ENCODE results near the gene CSTPP1.
A peak's percentile ranks its signal among the peaks of the same experiment; 100 is the strongest.
"Not testable (repeated sequence)": the region's sequence is repeated elsewhere in the genome, so short reads cannot be mapped to it uniquely, and the experiment has no call there.

CSTPP1 gene

DNA sequence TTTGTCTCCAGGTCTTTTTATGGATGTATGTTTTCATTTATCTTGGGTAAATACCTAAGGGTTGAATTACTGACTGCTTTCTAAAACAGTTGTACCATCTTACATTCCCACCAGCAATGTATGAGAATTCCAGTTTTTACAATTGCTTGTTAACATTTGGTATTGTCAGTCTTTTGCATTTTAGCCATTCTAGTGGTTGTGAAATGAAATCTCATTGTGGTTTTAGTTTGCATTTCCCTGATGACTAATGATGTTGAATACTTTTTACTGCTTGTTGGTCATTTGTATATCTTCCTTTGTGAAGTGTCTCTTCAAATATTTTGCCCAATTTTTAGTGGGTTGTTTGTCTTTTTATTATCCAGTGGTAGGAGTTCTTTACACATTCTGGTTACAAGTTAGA, 147.4 kb downstream of the CSTPP1 start:
- no peaks in the 10 kb centered on the region for H3K27me3 ChIP-seq (ENCODE audit: insufficient read depth, low read length)

DNA sequence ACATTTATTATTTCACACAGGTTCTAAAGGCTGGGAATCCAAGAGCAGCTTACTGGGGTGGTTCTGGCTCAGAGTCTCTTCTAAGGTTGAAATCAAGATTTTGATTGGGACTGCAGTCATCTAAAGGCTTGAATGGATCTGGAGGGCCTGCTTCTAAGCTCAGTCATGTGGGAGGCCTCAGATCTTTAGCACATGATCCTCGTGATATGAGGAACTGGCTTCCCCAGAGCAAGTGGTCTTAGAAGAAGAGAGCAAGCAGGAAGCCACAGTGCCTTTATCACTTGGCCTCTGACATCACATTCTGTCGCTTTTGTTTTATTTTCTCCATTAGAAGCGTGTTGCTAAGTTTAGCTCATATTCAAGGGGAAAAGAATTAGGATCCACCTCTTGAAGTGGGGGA, 151.2 kb downstream of the CSTPP1 start:
- Histone ChIP-seq H3K9ac (ENCODE audit: low read length) (no peak overlapping the region), H3K36me3 (ENCODE audit: control insufficient read depth in 1 of 2, insufficient read depth in 2 of 2, low read length in 2 of 2) (no peaks in the 10 kb centered on the region), H2BK5ac (ENCODE audit: low read depth, low read length, poor library complexity) (no peak overlapping the region), H3K23ac (ENCODE audit: low read length) (no peak overlapping the region), H2BK12ac (ENCODE audit: low read length) (no peak overlapping the region), H3K14ac (ENCODE audit: low read length) (no peak overlapping the region), H2BK120ac (ENCODE audit: insufficient read depth, low read length, poor library complexity) (no peak overlapping the region), H2AK5ac (ENCODE audit: low read length) (no peak overlapping the region), H3K4me3 (ENCODE audit: low read depth, low read length) (no peak overlapping the region), H3K79me2 (ENCODE audit: control insufficient read depth, insufficient read depth, low read length, poor library complexity) (no peaks in the 10 kb centered on the region), H3K4me1 (ENCODE audit: control insufficient read depth in 1 of 2, insufficient read depth in 2 of 2, low read length in 2 of 2) (no peaks in the 10 kb centered on the region), H3K4ac (ENCODE audit: low read depth, low read length) (no peak overlapping the region), H4K8ac (ENCODE audit: low read depth, low read length) (no peak overlapping the region), H3K27ac (ENCODE audit: low read depth, low read length) (no peak overlapping the region), H2AFZ (ENCODE audit: insufficient read depth, low read length, poor library complexity) (no peak overlapping the region), H4K12ac (ENCODE audit: low read depth, low read length) (no peak overlapping the region), H3K18ac (ENCODE audit: low read length) (no peak overlapping the region), H3K9me3 (ENCODE audit: insufficient read depth, low read depth, low read length) (no peaks in the 10 kb centered on the region), H3K27me3 (ENCODE audit: insufficient read depth, low read length) (no peaks in the 10 kb centered on the region), H4K91ac (ENCODE audit: low read depth, low read length) (no peak overlapping the region), H3K4me2 (ENCODE audit: low read length) (no peak overlapping the region), H3K79me1 (ENCODE audit: low read length) (no peaks in the 10 kb centered on the region)
- WGBS (ENCODE audit: extremely low coverage, insufficient coverage, insufficient read length) = no CpG with 5 or more reads among the region's 3 CpGs
- DNase-seq = no peak

More for the DNA sequence above, 147.4 kb downstream of the CSTPP1 start:
- no peak overlapping the region for H4K8ac ChIP-seq (ENCODE audit: low read depth, low read length)
- DNase-seq = peak in 1 of 2 donors; percentile 18
- H2BK120ac ChIP-seq (ENCODE audit: insufficient read depth, low read length, poor library complexity) = no peak overlapping the region
- H3K4me1 ChIP-seq (ENCODE audit: control insufficient read depth in 1 of 2, insufficient read depth in 2 of 2, low read length in 2 of 2) = no peaks in the 10 kb centered on the region
- H3K4ac ChIP-seq (ENCODE audit: low read depth, low read length) = no peak overlapping the region
- no peak overlapping the region for H3K18ac ChIP-seq (ENCODE audit: low read length)
- H2AK5ac ChIP-seq (ENCODE audit: low read length) = no peak overlapping the region
- no peaks in the 10 kb centered on the region for H3K79me1 ChIP-seq (ENCODE audit: low read length)
- no peak overlapping the region for H3K4me2 ChIP-seq (ENCODE audit: low read length)
- peaks cover 0 to 1% of the 10 kb centered on the region in 2 experiments for H3K36me3 ChIP-seq (ENCODE audit: control insufficient read depth in 1 of 2, insufficient read depth in 2 of 2, low read length in 2 of 2)
- H2BK12ac ChIP-seq (ENCODE audit: low read length) = no peak overlapping the region
- no peak overlapping the region for H4K91ac ChIP-seq (ENCODE audit: low read depth, low read length)
- no peak overlapping the region for H4K12ac ChIP-seq (ENCODE audit: low read depth, low read length)
- no peak overlapping the region for H3K4me3 ChIP-seq (ENCODE audit: low read depth, low read length)
- H3K9me3 ChIP-seq (ENCODE audit: insufficient read depth, low read depth, low read length) = no peaks in the 10 kb centered on the region
- H3K9ac ChIP-seq (ENCODE audit: low read length) = no peak overlapping the region
- no peak overlapping the region for H2AFZ ChIP-seq (ENCODE audit: insufficient read depth, low read length, poor library complexity)
- H3K79me2 ChIP-seq (ENCODE audit: control insufficient read depth, insufficient read depth, low read length, poor library complexity) = no peaks in the 10 kb centered on the region
- no peak overlapping the region for H2BK5ac ChIP-seq (ENCODE audit: low read depth, low read length, poor library complexity)
- H3K14ac ChIP-seq (ENCODE audit: low read length) = no peak overlapping the region
- no peak overlapping the region for H3K27ac ChIP-seq (ENCODE audit: low read depth, low read length)
- H3K23ac ChIP-seq (ENCODE audit: low read length) = no peak overlapping the region

DNA sequence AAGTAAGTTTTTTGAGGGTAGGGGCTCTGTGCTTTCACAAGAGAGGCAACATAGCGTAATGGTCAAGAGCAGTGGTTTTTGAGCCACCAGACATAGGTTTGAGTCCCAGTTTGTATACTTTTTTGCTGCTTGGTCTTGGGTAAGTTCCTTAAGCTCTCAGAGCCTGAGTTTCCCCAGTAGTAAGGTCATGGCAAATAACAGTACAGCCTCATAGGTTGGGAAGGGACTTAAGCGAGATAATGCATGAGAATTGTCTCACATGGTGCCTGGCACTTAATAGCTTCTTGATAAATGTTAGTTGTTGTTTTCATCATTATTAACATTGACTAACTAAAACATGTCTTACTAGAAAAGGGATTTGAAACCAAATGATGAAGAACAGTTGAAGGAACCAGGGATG, 157.0 kb downstream of the CSTPP1 start:
- Histone ChIP-seq H3K9ac (ENCODE audit: low read length) (no peak overlapping the region), H2AK5ac (ENCODE audit: low read length) (no peak overlapping the region), H2BK12ac (ENCODE audit: low read length) (no peak overlapping the region), H3K36me3 (ENCODE audit: control insufficient read depth in 1 of 2, insufficient read depth in 2 of 2, low read length in 2 of 2) (no peaks in the 10 kb centered on the region), H3K14ac (ENCODE audit: low read length) (no peak overlapping the region), H3K4me3 (ENCODE audit: low read depth, low read length) (no peak overlapping the region), H4K91ac (ENCODE audit: low read depth, low read length) (no peak overlapping the region), H3K9me3 (ENCODE audit: insufficient read depth, low read depth, low read length) (no peaks in the 10 kb centered on the region), H2BK120ac (ENCODE audit: insufficient read depth, low read length, poor library complexity) (no peak overlapping the region), H3K79me2 (ENCODE audit: control insufficient read depth, insufficient read depth, low read length, poor library complexity) (no peaks in the 10 kb centered on the region), H3K4ac (ENCODE audit: low read depth, low read length) (no peak overlapping the region), H3K18ac (ENCODE audit: low read length) (no peak overlapping the region), H2BK5ac (ENCODE audit: low read depth, low read length, poor library complexity) (no peak overlapping the region), H4K8ac (ENCODE audit: low read depth, low read length) (no peak overlapping the region), H3K23ac (ENCODE audit: low read length) (no peak overlapping the region), H3K27me3 (ENCODE audit: insufficient read depth, low read length) (no peaks in the 10 kb centered on the region), H3K4me1 (ENCODE audit: control insufficient read depth in 1 of 2, insufficient read depth in 2 of 2, low read length in 2 of 2) (no peaks in the 10 kb centered on the region), H4K12ac (ENCODE audit: low read depth, low read length) (no peak overlapping the region), H3K27ac (ENCODE audit: low read depth, low read length) (no peak overlapping the region), H3K4me2 (ENCODE audit: low read length) (no peak overlapping the region), H2AFZ (ENCODE audit: insufficient read depth, low read length, poor library complexity) (no peak overlapping the region), H3K79me1 (ENCODE audit: low read length) (no peaks in the 10 kb centered on the region)
- DNase-seq = no peak
- no CpG with 5 or more reads among the region's 2 CpGs for WGBS (ENCODE audit: extremely low coverage, insufficient coverage, insufficient read length)

DNA sequence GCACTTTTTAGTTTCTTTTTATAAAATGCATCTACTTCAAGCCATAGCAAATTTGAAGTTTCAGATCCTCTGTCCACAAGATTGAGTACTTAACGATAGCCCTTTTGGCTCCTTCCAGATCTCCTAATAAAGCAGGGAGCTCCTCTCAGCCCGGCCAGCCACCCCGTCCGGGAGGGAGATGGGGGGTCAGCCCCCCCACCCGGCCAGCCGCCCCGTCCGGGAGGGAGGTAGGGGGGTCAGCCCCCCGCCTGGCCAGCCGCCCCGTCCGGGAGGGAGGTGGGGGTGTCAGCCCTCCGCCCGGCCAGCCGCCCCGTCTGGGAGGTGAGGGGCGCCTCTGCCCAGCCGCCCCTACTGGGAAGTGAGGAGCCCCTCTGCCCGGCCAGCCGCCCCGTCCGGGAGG, 160.3 kb downstream of the CSTPP1 start:
- not testable (repeated sequence) for H3K27ac ChIP-seq (ENCODE audit: low read depth, low read length)

More for the DNA sequence above, 160.3 kb downstream of the CSTPP1 start:
- H2BK5ac ChIP-seq (ENCODE audit: low read depth, low read length, poor library complexity); H3K14ac ChIP-seq (ENCODE audit: low read length); DNase-seq; H3K18ac ChIP-seq (ENCODE audit: low read length); H3K23ac ChIP-seq (ENCODE audit: low read length); H3K27me3 ChIP-seq (ENCODE audit: insufficient read depth, low read length); H3K4me2 ChIP-seq (ENCODE audit: low read length); H3K4ac ChIP-seq (ENCODE audit: low read depth, low read length); H2AFZ ChIP-seq (ENCODE audit: insufficient read depth, low read length, poor library complexity); H4K12ac ChIP-seq (ENCODE audit: low read depth, low read length); H3K4me1 ChIP-seq (ENCODE audit: control insufficient read depth in 1 of 2, insufficient read depth in 2 of 2, low read length in 2 of 2); H2BK120ac ChIP-seq (ENCODE audit: insufficient read depth, low read length, poor library complexity); H4K91ac ChIP-seq (ENCODE audit: low read depth, low read length); H3K79me2 ChIP-seq (ENCODE audit: control insufficient read depth, insufficient read depth, low read length, poor library complexity); H2AK5ac ChIP-seq (ENCODE audit: low read length); H3K9me3 ChIP-seq (ENCODE audit: insufficient read depth, low read depth, low read length); H3K36me3 ChIP-seq (ENCODE audit: control insufficient read depth in 1 of 2, insufficient read depth in 2 of 2, low read length in 2 of 2); H3K9ac ChIP-seq (ENCODE audit: low read length); H2BK12ac ChIP-seq (ENCODE audit: low read length); H3K4me3 ChIP-seq (ENCODE audit: low read depth, low read length); H4K8ac ChIP-seq (ENCODE audit: low read depth, low read length); H3K79me1 ChIP-seq (ENCODE audit: low read length): not testable (repeated sequence)
- WGBS (ENCODE audit: extremely low coverage, insufficient coverage, insufficient read length) = no CpG with 5 or more reads among the region's 22 CpGs
